Calu3 (cell line): ENCODE measurements around the gene GMDS. TPM values are rescaled to one million over a fixed set of nuclear protein-coding genes. Genes with fewer than 3 reads are reported as not detected.

Experiments
- BruUV-seq: library from RNA; stranded (reverse); fragments of 400-500 nt; replicated peaks from 2 replicates; lab custom pipeline; 2021; lab: Mats Ljungman, UMichigan
- CTCF ChIA-PET: fragments of 300-600 bp; sonication (Branson Sonifier 250); formaldehyde crosslinking; loops from one replicate; lab custom pipeline; 2022; ENCODE audit warnings: antibody characterized with exemption; lab: Charles Lee
- DNase-seq: peaks from one replicate; pipeline ENCODE4 v3.0.0; 2022
- H3K27ac Mint-ChIP-seq: one replicate; pipeline ENCODE4 v1.8.0; 2022; ENCODE audit warnings: mixed read lengths; ENCODE audit not compliant: unreplicated experiment
- H3K27me3 Mint-ChIP-seq: one replicate; pipeline ENCODE4 v1.8.0; 2022; ENCODE audit warnings: mixed read lengths; ENCODE audit not compliant: unreplicated experiment
- H3K36me3 Mint-ChIP-seq: one replicate; pipeline ENCODE4 v1.8.0; 2022; ENCODE audit warnings: mild to moderate bottlenecking, moderate library complexity, mixed read lengths; ENCODE audit not compliant: insufficient read depth, unreplicated experiment
- H3K4me1 Mint-ChIP-seq: one replicate; pipeline ENCODE4 v1.8.0; 2022; ENCODE audit warnings: mild to moderate bottlenecking, low read depth, mixed read lengths; ENCODE audit not compliant: unreplicated experiment
- H3K4me3 Mint-ChIP-seq: one replicate; pipeline ENCODE4 v1.8.0; 2022; ENCODE audit warnings: mild to moderate bottlenecking, low read depth, moderate library complexity, mixed read lengths; ENCODE audit not compliant: unreplicated experiment
- H3K9me3 Mint-ChIP-seq: one replicate; pipeline ENCODE4 v1.8.0; 2022; ENCODE audit warnings: low read depth, mixed read lengths; ENCODE audit not compliant: unreplicated experiment
- CTCF ChIP-seq: fragments of 200-600 bp; IDR thresholded peaks from one replicate; pipeline ENCODE4 v1.8.0; 2022; ENCODE audit warnings: antibody characterized with exemption; ENCODE audit not compliant: unreplicated experiment
- intact Hi-C: fragments of 100-400 bp; cut with micrococcal nuclease; formaldehyde crosslinking; loops from one replicate; pipeline ENCODE4 v1.10.0; 2022; ENCODE audit not compliant: unreplicated experiment
- total RNA-seq: library from RNA; stranded (reverse); gene quantifications from 2 replicates; pipeline ENCODE4 v1.2.3, GENCODE V29; 2022

Gene GMDS
- total RNA-seq, 1 experiment from 2014 or later: 58.2 TPM

DNA sequence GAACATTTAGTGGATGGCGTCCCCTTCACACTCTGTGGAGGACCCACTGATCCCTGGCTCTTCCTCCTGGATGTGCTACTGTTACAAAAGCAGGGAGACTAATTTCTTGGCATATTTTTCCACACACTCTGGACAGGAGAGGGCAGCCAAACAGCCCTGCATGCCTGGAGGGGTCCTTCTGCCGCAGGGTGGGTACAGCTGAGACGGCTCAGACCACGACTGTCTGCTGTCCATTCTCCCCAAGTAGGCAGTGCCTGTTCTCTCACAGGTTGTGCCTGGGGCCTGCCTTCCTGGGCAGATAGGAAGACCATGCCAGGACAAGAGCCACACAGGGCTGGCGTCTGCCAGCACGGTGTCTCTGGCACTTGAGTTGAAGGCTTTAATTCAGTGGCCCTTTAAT lies 375.6 kb downstream of the GMDS start:
- Mint-ChIP-seq H3K27me3 (no peaks in the 10 kb centered on the region), H3K27ac (no peak overlapping the region), H3K4me3 (no peak overlapping the region), H3K9me3 (no peaks in the 10 kb centered on the region), H3K4me1 (no peaks in the 10 kb centered on the region), H3K36me3 (no peaks in the 10 kb centered on the region)
- intact Hi-C loops: no loop called here
- CTCF ChIA-PET: no interaction called here
- DNase-seq: no peak
- BruUV-seq: no TSS peak
- TF ChIP-seq CTCF: no peak

- no peaks in the 10 kb centered on the region for H3K4me1 Mint-ChIP-seq
- no peak overlapping the region for H3K27ac Mint-ChIP-seq
- intact Hi-C loops: no loop called here
- H3K9me3 Mint-ChIP-seq: no peaks in the 10 kb centered on the region
- TF ChIP-seq CTCF: no peak
- CTCF ChIA-PET: no interaction called here
- H3K27me3 Mint-ChIP-seq: no peaks in the 10 kb centered on the region
- no peak for DNase-seq
- no TSS peak for BruUV-seq
- H3K4me3 Mint-ChIP-seq: no peak overlapping the region
- no peaks in the 10 kb centered on the region for H3K36me3 Mint-ChIP-seq
Observed at GRCh38 chr6:1869308-1869707, 376.1 kb downstream of the GMDS start.

DNA sequence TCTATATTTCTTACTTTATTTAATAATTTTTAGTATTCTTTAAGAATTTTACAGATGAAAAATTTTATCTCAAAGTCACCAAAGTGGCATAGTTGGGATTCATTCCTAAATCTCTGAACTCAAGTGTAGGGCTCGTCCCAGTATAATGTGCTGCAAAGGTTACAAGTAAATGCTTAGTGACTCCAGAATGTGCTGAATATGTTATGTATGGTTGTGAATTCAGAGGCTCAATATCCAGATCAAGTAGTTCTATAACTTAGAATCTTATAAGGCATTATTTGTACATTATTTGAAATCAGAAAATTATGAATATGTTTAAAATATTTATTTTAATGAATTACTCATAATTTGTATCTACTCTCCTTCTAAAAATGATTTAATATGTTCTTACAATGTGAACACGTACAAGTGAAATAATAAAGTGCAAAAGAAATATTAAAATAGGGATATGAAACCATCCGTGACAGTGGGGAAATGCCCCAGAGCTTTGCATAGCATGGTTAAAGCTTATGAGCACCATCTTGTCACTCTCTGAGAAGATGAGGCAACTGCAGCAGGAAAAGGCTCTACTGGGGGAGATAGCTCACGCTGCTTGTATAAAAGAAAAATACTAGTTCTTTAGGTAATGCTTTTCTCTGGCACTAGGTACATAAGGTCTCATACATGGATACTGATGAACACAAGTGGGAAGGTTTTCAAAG lies 376.7 kb downstream of the GMDS start:
- Mint-ChIP-seq H3K27me3 (no peaks in the 10 kb centered on the region), H3K36me3 (no peaks in the 10 kb centered on the region), H3K9me3 (no peaks in the 10 kb centered on the region), H3K4me3 (no peak overlapping the region), H3K4me1 (no peaks in the 10 kb centered on the region), H3K27ac (no peak overlapping the region)
- no peak for TF ChIP-seq CTCF
- intact Hi-C loops: no loop called here
- CTCF ChIA-PET: no interaction called here
- no peak for DNase-seq
- BruUV-seq: no TSS peak

GRCh38 chr6:1867197-1867596 lies 378.2 kb downstream of the GMDS start:
- no peak overlapping the region for H3K4me3 Mint-ChIP-seq
- no peak for TF ChIP-seq CTCF
- no peak for DNase-seq
- intact Hi-C loops: no loop called here
- no peaks in the 10 kb centered on the region for H3K27me3 Mint-ChIP-seq
- no peaks in the 10 kb centered on the region for H3K36me3 Mint-ChIP-seq
- CTCF ChIA-PET: no interaction called here
- no peak overlapping the region for H3K27ac Mint-ChIP-seq
- H3K4me1 Mint-ChIP-seq: no peaks in the 10 kb centered on the region
- H3K9me3 Mint-ChIP-seq: no peaks in the 10 kb centered on the region
- no TSS peak for BruUV-seq
